AG09319 (cell line): Measurements from ENCODE around the gene STK39.
"Not testable (repeated sequence)": the region's sequence is repeated elsewhere in the genome, so short reads cannot be mapped to it uniquely, and the experiment has no call there.

Source experiments
- DNase-seq: peaks from one replicate; pipeline ENCODE4 v3.0.0-alpha.2; 2010; ENCODE audit warnings: low read depth; ENCODE audit errors: extremely low read depth
- TF ChIP-seq, protein P1 (sequence below): IDR thresholded peaks from 2 replicates; pipeline ENCODE4 v1.5.1; 2011; ENCODE audit warnings: low read depth, mild to moderate bottlenecking, inconsistent platforms, low read length, moderate library complexity

The STK39 gene

DNA sequence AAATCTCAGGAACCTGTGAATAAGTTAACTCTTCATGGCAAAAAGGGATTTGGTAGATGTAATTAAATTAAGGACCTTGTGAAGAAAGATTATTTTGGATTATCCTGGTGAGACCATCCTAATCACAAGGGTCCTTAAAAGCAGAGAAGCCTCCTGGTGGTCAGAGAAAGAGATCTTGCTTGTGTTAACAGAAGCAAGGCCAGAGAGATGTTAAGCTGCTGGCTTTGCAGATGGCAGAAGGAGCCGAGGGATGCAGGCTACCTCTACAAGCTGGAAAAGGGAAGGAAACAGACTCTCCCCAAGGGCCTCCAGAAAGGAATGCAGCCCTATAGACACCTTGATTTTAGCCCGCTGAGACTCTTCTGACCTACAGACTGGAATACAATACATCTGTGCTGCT is 197.0 kb downstream of the STK39 start:
- no peak for DNase-seq
- TF ChIP-seq, protein P1, sequence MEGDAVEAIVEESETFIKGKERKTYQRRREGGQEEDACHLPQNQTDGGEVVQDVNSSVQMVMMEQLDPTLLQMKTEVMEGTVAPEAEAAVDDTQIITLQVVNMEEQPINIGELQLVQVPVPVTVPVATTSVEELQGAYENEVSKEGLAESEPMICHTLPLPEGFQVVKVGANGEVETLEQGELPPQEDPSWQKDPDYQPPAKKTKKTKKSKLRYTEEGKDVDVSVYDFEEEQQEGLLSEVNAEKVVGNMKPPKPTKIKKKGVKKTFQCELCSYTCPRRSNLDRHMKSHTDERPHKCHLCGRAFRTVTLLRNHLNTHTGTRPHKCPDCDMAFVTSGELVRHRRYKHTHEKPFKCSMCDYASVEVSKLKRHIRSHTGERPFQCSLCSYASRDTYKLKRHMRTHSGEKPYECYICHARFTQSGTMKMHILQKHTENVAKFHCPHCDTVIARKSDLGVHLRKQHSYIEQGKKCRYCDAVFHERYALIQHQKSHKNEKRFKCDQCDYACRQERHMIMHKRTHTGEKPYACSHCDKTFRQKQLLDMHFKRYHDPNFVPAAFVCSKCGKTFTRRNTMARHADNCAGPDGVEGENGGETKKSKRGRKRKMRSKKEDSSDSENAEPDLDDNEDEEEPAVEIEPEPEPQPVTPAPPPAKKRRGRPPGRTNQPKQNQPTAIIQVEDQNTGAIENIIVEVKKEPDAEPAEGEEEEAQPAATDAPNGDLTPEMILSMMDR = no peak

DNA sequence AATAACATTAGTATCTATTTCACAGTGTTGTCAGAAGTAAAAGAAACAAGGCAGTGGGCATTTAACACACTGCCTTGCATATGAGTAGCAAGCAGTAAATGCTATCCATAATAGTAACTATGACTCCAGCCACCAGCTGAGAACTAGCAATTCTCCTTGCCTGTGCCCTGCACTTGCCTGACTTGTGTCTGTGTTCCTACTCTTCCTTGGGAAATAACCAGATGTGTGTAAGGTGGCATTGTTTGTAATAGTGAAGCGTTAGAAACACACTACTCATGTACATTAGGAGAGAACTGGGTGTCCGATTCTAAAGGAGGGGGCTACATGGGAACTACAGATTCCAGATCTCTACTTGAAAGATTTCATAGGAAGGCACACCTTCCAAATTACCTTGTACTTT is 197.8 kb downstream of the STK39 start:
- TF ChIP-seq, protein P1 = no peak
- no peak for DNase-seq

DNA sequence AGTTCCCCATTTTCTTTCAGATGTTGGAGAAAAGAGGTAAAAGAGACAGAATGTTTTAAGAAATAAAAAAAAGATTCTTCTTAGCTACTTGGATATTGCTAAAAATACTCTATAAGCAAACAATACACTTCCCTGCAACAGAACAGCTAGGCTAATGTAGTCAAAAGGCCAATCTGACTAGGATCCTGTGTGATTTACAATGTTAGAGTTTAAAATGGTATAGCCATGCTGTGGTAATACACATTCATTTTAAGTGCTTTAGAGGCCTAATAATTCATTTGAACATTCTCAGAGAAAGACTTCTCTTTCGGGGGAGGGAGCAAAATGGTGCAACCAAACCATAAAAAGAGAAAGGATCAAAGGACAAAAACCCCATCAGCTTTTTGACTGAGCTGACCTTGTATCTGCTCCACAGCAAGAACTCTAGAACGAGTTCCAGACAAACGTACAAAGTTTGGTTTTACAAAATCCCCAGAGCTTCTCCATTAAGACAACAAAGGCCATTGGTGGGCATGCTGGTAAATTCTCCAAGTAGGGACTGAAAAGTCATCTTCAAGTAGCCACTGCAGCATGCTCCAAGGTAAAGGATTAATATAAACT is 200.2 kb downstream of the STK39 start:
- TF ChIP-seq, protein P1 = no peak
- DNase-seq = no peak

DNA sequence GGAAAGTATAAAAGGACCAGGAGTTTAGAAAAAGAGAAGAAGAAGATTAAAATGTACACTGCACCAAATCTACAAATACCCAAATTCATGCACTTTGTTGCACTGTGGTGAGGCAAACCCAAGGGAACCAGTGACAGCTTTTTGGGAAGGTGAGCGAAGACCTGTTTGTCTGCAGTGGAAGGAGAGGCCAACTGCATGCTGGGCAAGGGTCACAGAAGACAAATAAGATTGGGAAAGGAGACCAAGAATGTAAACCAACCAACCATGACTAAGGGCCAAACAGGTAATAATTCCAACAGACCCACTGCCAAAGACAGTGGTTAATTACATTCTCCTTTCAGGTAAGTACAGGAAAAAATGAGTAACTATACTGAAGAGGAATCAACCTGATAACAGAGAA is 202.8 kb downstream of the STK39 start:
- no peak for DNase-seq
- TF ChIP-seq, protein P1 = no peak

DNA sequence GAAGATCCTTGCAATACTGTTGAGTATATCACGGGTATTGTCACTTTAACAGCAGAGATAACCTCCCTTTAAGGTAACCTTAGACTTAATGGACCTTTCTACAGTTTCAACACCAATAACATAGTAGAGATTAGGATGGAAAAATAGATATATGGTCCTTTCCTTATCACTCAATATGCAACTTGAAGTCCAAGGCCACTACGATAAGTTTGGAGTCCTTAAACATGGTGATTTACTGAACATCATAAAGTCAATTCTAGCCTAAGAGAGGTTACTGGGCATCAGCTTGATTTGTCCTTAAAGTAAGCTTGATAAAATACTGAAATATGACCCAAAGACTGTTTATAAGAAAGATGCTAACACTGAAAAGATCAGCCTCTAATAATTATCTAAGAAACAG is 203.2 kb downstream of the STK39 start:
- TF ChIP-seq, protein P1 = no peak
- no peak for DNase-seq

DNA sequence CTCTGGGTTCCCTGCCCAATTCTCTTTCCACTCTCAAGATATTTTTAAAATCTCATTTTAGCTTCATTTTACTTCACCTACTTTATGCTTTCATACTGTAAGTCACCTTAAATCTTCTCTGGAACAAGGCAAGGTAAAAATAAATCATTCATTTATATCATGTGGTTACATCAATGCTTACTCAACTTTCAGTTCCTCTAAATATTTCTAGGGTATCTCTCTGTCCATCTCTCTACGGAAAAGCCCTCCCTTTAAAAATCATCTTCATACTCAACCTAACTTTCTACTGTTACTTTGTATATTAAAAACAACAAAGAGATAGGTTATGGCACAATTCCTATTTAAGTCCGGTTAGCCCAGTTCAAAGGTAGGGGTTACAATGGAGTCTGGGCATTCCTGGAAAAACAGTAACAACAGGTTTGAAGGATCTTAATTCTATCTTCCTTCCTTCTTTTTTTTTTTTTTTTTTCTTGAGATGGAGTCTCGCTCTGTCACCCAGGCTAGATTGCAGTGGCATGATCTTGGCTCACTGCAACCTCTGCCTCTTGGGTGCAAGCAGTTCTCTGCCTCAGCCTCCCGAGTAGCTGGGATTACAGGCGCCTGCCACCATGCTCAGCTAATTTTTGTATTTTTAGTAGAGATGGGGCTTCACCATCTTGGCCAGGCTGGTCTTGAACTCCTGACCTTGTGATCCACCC is 205.1 kb downstream of the STK39 start:
- DNase-seq = not testable (repeated sequence)

DNA sequence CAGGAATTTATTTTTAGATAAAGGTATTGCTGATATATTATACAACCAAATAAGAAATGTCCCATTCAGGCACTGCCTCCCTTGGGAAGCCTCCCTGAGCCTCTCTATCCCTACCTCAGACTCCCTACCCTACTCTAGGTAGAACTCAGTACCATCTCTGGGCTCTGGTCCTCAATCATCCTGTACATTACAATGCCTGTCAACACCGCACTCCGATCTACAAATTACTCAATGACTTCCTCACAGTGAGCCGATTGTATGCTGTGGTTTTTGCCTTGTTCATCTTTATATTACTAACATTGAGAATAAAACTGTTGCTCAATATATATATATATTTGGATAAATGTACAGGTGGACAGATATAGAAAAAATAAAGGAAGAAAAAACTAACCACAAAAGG is 207.5 kb downstream of the STK39 start:
- TF ChIP-seq, protein P1 = no peak

DNA sequence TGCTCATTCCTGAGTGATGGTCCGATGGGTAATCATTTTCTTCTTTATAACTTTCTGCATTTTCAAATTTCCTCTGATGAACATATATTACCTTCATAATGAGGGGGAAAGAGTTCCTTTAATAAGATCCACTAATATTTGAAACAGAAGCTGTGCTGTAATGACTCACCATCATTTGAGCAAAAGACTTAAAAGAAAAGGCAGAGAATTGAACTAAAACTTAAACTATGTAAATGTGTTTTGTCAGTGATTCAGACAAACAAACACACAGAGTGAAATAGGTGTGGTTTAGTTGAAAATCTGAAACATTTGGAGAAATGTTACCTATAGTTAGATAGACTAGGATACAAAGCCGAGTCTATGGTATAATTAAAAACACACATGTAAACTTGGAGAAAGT is 209.6 kb downstream of the STK39 start:
- DNase-seq = no peak
- TF ChIP-seq, protein P1 = no peak

More for the DNA sequence above, 207.5 kb downstream of the STK39 start:
- no peak for DNase-seq
